ENCODE results near the gene KMT2C.

- TF ChIP-seq CTCF (IDR thresholded peaks at IDR 0.05; ENCODE audit: low read depth, low read length, missing input control) (no peak), TAF1 (conservative IDR thresholded peaks at IDR 0.05) (no peak), ZBTB33 (IDR thresholded peaks at IDR 0.05) (no peak), MAX (IDR thresholded peaks at IDR 0.05) (no peak)
Measured at GRCh38 chr7:152127229-152127628, 308.6 kb downstream of the KMT2C start.

All from liver (tissue), 3 donors.